ENCODE data around the gene ERF. TPM values are rescaled to one million over a fixed set of nuclear protein-coding genes. Genes with fewer than 3 reads are reported as not detected.
A peak's percentile ranks its signal among the peaks of the same experiment; 100 is the strongest.

Gene ERF
- polyA plus RNA-seq, 1 donor: 64.5 TPM

DNA sequence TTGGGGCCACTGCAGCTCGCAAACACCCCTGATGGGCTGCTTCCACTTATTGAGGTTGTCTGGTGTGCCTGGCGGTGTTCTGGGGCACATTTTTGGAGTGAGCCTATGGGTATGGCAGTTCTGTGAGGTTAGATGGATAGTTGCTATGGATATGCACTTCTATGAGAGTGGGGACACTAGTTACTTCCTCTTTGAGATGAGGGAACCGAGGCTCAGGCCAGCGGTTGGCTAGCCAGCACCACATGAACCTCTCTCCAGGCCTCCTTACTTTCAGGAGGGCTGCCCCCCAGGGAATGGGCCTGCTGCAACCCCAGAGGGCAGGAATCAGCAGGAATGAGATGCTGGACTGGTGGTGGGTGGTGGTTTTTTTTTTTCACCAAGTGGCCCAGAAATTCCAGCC lies 33.5 kb upstream of the ERF start:
- no peak for DNase-seq

DNA sequence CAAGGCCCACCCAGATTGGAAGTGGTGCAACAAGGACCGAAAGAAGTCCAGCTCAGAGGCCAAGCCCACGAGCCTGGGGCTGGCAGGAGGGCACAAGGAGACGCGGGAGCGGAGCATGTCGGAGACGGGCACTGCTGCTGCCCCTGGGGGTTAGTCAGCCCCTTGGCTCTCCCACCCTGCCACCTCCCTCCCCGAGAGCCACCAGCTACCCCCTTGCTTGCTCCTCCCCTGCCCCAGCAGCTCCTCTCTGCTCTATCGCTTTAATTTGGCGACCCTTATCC lies 32.8 kb upstream of the ERF start:
- no peak for DNase-seq

DNA sequence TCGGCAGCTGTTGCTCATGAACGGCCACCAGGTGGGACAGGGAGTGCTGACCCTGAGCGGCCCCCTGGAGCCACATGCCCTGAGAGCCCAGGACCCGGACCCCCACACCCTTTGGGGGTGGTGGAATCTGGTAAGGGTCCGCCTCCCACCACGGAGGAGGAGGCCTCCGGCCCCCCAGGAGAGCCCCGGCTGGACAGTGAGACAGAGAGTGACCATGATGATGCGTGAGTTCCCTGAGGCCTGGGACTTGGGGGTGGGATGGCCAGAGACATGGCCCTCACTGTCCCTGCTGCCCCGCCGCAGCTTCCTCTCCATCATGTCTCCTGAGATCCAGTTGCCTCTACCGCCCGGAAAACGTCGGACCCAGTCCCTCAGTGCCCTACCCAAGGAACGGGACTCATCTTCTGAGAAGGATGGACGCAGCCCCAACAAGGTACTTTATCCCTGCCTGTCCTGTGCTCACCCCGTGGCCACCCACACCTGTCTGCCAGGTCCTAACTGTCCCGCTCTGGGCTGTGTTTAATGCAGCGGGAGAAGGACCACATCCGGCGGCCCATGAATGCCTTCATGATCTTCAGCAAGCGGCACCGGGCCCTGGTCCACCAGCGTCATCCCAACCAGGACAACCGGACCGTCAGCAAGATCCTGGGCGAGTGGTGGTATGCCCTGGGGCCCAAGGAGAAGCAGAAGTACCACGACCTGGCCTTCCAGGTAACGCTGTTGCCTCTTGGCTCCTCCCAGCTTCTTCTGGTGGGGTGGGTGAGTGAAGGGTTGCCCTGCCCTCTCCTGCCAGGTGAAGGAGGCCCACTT lies 32.3 kb upstream of the ERF start:
- no peak for DNase-seq

- no peak for DNase-seq
Measured at GRCh38 chr19:42286349-42287016, 31.6 kb upstream of the ERF start.

GRCh38 chr19:42285988-42286348 lies 31.0 kb upstream of the ERF start:
- no peak for DNase-seq

- no peak for DNase-seq
Measured at GRCh38 chr19:42285541-42285941, 30.6 kb upstream of the ERF start.

DNA sequence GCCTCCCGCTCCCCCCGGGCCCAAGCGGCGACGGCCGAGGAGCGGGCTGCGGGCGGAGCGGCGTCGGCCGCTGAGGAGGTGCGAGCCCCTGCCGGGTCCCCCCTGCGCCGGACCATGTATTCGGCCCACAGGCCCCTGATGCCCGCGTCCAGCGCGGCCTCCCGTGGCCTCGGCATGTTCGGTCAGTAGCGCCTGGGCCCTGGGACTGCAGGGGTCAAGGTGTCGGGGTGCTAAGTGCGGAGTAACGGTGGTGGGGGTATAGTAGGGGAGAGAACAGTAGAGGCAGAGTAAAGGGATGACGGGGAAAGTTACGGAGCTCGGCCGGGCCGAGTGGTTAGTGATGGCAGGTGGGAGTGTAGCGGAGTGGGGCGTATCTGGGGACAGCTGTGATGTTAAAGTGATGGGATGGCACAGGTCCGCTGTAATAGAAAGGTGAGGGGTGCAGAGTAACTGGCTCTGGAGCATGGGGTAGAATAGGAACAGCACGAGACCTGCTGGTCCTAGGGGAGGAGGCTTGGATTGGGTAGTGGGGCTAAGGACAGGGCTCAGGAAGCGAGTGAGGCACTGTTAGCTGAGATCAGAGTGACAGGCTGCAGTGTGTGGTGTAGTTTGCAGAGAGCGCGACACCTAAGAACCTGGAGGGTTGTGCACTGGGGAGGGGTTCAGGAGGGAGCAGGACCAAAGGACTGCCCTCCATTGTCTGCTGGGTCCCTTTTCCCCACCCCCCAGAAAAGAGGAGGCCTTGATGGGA lies 29.8 kb upstream of the ERF start:
- no peak for DNase-seq

DNA sequence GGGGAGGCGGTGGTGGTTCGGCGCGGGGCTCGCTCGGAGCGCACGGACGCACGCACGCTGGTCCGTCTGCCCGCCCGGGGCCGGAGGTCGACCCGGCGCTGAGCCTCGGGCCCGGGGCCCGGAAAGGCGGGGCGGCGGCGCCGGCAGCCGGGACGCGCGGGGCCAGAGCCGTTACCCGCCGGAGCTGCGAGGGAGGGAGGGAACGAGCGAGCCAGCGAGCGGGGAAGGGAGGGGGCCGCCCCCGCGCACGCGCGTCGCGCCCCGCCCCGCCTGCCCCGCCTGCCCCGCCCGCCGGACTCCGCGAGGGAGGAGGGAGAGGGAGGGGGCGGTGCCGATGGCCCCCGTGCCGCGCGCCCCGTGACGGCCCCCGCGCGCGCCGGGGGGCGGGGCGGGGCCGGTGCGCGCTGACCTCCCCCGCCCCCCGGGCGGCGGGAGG lies 29.2 kb upstream of the ERF start:
- no peak for DNase-seq

DNA sequence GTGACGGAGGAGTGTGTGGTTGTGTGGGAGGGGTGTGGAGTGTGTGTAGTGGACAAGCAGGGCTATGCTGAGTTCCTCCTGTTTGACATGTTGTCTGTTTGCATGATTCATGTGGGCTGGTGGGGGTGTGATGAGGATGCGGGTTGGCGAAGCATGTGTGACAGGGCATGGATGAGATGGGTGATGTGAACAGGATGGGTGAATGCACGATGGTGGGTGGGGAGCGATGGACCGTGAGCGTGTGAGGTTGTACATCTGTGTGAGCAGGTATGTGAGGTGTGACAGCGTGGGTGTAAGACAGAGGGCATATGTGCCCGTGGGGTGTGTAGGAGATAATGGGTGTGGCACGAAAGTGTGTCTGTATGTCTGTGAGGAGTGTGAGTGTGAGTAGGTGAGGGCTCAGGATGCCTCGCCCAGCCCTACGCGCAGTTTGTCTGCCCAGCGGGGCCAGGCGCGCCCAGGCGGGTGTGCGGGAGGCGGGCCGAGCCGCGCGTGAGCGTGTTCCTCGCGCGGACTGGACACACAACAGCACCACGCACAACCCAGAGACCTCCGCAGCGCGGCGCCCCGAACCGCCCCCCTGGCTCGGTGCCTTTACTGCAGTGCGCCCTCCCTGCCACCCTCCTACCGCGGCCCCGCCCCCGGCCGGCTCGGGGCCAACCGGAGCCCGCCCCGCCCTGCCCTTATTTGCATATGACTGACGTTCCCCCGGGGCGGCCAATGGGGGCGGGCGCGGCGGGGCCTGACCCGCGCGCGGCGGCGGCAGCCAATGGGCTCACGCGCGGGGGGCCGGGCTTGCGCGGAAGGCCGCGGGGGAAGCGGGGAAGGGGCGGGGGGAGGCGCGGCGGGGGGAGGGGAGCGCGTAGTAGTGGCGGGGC lies 28.5 kb upstream of the ERF start:
- DNase-seq: peak; percentile 93

DNA sequence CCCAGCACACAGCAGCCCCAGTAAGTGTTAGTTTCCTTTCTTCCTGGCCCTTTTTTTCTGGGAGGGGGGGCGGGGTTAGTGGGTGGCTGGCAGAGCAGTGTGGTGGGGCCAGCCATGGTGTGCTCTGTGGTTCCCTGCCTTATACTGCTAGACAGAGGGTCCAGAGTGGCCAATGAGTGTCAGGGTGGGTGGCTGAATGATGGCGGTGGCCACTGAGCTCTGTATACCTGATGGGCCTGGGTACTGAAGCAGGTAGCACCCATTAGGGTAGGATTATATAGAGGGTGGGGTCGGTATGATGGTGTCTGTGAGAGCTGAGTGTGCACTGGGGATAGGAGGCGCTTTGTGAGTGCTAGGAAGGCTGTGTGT lies 27.9 kb upstream of the ERF start:
- no peak for DNase-seq

- DNase-seq: no peak
Measured at GRCh38 chr19:42281827-42282762, 27.2 kb upstream of the ERF start.

DNA sequence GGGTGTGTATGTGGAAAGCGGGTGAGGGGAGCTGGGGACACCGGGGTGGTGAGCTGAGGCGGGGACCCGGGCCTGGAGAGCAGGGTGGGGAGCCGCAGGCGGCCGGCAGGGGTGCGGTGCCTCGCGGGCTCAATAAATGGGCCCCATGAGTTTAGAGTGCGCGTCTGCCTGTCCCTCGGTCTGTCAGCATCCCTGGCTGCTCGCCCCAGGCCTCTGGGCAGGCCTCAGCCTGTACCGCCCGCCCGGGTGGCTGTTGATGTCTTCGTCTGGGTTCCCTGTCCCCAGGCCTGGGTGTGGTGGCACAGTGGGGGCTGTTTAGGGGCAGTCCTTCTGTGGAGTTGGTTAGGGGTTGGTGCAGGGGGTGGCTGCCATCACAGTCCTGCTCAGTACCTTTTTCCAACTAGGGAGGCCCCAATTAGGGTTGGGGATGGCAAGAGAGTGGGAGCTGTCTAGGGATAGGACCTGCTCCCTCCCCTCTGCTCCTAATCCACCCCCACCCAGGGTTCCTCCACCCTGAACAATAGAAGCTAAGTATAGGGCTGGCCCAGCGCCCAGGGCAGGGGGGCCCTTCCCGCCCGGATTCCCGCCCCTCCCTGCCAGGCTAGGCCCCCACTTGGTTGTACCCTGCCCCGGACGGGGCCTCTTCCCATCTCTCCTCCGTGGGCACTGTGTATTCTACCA lies 26.4 kb upstream of the ERF start:
- DNase-seq: no peak

- no peak for DNase-seq
Measured at GRCh38 chr19:42280815-42281145, 25.9 kb upstream of the ERF start.

- no peak for DNase-seq
Measured at GRCh38 chr19:42279902-42280814, 25.2 kb upstream of the ERF start.

DNA sequence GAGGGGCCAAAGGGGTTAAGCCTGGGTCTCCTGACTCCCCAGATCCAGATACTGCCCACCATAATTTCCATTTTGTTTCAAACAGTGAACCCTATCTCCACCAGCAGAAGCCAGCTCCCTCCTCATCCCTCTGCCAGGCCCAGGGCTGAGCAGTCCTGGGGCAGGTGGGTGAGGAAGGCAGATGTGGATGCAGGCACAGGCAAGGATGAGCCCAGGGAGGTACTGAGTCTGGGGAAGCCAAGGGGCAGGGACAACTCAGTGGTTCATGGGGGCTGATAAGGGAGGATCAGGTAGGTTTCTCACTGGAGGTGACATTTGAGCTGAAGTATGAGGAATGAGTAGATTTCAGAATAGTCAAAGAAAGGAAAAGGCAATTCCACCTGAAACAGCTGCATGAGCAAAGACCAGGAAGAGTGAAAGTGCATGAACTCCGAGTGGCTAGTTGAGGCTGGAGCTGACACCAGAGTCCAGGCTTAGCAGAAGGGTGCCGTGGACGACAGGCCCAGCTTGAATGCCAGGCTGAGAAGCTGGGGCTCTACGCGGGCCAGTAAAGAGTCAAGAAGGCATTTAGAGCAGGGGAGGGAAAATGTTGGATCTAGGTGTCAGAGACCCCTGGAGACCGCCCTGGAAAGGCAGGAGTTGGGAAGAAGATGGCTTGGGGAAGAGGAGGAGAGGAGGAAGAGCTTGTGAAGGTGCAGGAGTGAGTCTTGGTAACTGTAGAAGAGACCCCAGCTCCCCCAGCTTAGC lies 24.4 kb upstream of the ERF start:
- DNase-seq: no peak

DNA sequence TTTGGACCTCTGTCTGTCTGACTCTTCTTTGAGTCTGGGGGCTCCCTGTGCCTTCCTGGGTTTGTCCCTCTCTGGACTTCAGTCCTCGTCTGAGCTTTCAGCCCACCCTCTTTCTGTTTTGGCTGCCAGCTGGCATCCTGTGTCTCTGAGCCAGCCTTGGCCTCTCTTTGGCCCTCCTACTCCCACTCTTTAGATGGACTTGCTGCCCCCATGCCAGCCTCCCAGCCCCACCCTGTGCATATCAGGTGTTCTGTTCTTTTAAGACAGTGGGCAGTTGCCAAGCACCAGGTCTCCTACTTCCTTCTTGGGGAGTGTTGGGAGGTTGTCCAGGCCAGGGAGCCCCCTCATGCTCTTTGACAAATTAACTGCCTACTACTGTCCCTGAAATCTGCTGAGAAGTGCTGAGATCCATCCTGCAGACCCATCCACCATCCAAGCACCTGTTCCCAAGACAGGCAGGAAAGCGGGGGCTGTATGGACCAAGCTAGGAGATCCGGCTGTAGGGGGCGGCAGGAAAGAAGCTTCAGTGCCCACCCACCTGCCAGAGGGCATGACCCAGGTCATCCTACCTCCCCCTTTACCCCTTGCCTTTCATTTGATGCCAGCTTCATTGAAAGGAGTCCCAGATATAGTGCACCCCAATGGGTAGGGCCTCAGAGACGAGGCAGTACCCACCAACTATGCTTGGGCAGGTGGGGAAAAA lies 23.7 kb upstream of the ERF start:
- no peak for DNase-seq

DNA sequence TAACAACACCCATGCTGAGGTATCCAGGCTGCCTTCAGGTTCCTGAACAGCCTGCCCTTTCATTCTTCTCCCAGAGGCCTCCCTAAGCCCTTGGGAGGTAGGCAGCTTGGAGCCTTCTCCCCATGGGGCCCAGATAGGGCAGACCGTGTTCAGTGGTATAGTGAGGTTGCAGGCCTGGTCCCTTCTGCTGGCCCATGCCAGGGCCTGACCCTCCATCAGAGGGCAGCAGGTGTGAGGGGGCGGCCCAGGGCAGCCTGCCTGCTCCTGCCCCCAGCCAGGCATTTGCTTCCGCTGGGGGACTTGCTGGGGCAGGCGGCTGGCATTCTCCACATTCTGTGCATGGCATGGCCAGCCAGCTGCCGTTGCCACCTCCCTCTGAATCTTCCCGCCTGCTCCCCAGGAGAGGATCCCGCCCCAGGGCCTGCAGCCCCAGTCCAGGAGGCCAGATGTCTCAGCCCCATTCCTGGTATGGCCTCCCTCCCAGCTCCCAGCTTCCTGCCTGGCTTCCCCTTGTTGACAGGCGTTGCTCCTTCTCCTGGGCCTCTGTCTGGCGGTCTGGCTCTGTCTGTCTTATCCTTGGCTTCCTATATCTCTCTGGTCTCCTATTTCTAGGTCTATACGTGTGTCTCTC lies 23.0 kb upstream of the ERF start:
- DNase-seq: no peak

DNA sequence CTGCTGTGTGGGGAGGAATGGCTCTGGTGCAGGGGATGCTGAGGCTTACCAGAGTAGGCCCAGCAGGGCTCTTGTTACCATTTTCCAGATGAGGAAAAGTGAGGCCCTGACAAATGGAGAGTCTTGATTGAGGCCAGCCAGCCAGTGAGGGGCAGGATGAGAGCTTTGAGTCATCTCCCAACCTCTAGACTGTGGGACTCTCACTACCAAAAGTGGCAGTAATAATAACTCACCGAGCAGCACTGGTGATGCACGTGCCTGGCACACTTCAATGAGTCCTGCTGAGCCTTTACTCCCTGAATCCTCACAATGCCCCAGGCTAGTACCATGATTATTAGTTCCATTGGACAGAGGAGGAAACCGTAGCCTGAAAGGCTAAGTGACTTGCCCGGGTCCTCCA lies 21.9 kb upstream of the ERF start:
- no peak for DNase-seq

Data from left kidney (tissue), 2 donors.